Stimulated activated CD8-positive, alpha-beta memory T cell treated with anti-CD3 and anti-CD28 coated beads, Interleukin-12 subunit alpha, Interleukin-12 subunit beta, amount 100 ng/mL, for 24 hours (primary cell): ENCODE data around the gene RPS6KB2.

Experiments used
- DNase-seq: peaks from one replicate; pipeline ENCODE4 v3.0.0-alpha.2; 2020; ENCODE audit errors: extremely low read depth

Gene RPS6KB2

GRCh38 chr11:67428052-67429001 is at the start of gene RPS6KB2:
TSS of gene RPS6KB2 (plus strand) at chr11:67428494. CDS start at chr11:67428546, 52 bp downstream.
- DNase-seq, result peak; percentile 99

GRCh38 chr11:67378544-67378943 is 49.8 kb upstream of the RPS6KB2 start:
- DNase-seq, result no peak

- no peak for DNase-seq
These were observed 48.9 kb upstream of the RPS6KB2 start for GRCh38 chr11:67379061-67380058.

GRCh38 chr11:67381244-67381972 is 46.9 kb upstream of the RPS6KB2 start:
- no peak for DNase-seq

- DNase-seq, result peak; percentile 45
These were observed 45.8 kb upstream of the RPS6KB2 start for GRCh38 chr11:67382276-67383136.

GRCh38 chr11:67384851-67385366 is 43.4 kb upstream of the RPS6KB2 start:
- no peak for DNase-seq

- no peak for DNase-seq
These were observed 41.2 kb upstream of the RPS6KB2 start for GRCh38 chr11:67387069-67387468.

GRCh38 chr11:67387518-67387917 is 40.8 kb upstream of the RPS6KB2 start:
- no peak for DNase-seq

GRCh38 chr11:67389477-67389876 is 38.8 kb upstream of the RPS6KB2 start:
- DNase-seq, result no peak

- no peak for DNase-seq
These were observed 37.4 kb upstream of the RPS6KB2 start for GRCh38 chr11:67390947-67391303.

GRCh38 chr11:67391304-67392182 is 36.8 kb upstream of the RPS6KB2 start, which contains the start of gene RAD9A:
TSS of gene RAD9A (plus strand) at chr11:67391986. CDS start at chr11:67392045, 59 bp downstream.
- DNase-seq, result peak; percentile 90

- no peak for DNase-seq
These were observed 36.0 kb upstream of the RPS6KB2 start for GRCh38 chr11:67392183-67392715.

GRCh38 chr11:67393437-67393836 is 34.9 kb upstream of the RPS6KB2 start:
- DNase-seq, result no peak

GRCh38 chr11:67393990-67394389 is 34.3 kb upstream of the RPS6KB2 start:
- no peak for DNase-seq

- DNase-seq, result no peak
These were observed 32.6 kb upstream of the RPS6KB2 start for GRCh38 chr11:67395555-67396258.

GRCh38 chr11:67396259-67396581 is 32.1 kb upstream of the RPS6KB2 start:
- no peak for DNase-seq

GRCh38 chr11:67396587-67397389 is 31.5 kb upstream of the RPS6KB2 start:
- DNase-seq, result no peak

GRCh38 chr11:67397536-67397935 is 30.8 kb upstream of the RPS6KB2 start:
- DNase-seq, result no peak
